Stimulated activated CD4-positive, alpha-beta T cell treated with anti-CD3 and anti-CD28 coated beads, Interleukin-15, amount 100 ng/mL, for 48 hours (primary cell): ENCODE measurements around the gene TIMM22.

Source experiments
- DNase-seq, 2 donors: peaks; one replicate each; pipeline ENCODE4 v3.0.0-alpha.2; 2020; ENCODE audit warnings: low read depth in 2 of 2

The TIMM22 gene

DNA sequence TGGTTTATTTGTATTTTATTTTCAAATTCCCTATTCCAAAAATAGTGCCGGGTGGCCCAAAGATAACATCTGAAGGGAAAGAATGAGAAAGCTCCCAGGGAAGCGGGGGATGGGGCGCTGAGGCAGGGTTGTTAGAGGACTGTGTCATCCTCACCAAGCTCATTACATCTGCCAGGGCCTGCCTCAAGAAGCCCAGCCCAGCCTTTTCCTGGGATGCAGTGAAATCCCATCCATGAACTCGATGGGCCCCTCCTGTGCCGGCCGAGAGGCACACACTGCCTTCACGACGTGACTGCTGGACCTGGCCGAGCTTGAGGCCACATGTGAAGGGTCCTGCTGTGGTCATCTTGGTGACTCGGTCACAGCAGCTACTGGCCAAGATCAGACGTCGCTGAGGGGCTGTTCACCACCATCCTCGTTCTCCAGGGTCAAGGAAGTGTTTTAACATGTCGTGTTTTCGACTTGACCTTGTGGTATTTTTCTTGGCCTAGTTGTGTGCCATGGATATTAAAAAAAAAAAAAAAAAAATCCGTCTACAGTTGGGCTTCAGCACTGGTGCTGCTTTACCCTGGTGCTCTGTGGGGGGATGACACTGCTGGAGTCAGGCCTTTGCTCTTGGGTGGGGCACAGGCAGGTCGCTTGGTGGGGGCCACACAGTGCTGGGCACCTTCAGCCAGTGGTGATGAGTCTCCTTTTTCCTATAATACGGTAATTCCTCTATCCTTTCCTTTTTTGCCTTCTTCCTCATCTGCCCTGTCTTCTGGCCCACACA, 4.9 kb downstream of the TIMM22 start:
- no peak for DNase-seq

DNA sequence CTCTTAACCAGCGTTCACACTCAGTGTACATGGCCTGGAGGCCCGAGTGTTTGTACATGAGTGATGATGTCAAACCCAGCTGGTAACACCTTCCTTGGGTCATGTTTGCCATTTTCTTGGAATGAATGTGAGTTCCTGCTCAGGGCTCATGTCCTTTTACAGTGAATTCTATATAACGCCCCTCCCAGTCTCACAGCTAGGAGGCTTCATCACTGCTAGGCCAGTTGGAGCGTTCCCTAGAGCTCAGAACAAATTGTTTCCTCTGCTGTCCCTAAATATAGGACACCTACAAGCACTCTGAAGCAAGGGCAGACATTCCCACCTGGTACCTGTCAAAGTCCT, 5.5 kb downstream of the TIMM22 start:
- no peak for DNase-seq

DNA sequence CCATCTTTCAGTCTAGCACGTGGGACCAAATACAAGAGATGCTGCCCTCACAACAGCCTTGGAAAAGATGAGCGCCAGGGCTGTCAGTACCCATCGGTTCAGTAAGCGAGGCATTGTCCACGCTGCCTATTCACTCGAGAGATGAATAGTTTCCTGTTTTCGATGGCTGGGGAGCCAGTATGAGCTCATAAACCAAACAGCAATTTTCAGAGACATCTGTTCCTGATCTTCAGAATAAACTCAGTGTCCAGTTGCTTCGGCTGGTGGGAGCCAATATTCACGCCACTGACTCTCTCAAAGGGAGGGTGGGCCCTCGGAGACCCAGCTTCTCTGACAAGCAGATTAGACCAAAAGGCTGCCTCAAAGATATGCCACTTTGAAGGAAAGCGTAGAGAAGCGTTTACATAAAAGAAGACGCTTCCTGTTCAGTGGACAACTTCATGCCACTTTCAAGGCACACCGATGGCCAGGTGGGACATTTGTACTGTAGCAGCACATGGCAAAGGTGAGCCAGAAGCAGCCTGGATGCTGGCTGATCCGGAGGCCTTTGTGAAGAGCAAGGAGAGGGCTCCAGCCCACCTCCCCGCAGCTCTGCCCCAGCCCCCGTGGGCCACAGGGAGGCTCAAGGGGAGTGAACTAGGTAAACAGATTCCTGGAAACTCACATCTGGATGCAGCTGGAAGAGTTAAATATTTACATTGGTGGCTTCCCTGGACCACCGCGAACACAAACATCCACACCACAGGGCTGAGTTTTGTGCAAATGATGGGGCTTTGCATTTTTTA, 6.0 kb downstream of the TIMM22 start:
- DNase-seq, result no peak

DNA sequence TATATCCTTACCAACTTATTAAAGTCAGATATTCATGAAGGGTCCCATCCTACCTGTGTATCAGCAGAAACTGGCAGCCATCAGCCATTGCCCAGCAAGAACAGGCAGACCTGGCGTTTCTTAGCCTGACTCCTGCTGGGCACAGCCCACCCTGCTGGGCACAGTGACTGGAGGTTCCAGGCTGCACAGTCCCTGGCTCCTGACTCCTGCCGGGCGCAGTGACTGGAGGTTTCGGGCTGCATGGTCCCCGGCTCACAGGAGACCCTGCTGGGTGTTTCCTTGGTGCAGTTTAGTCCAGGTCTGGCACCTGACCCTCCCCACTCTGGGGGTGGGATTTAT, 6.7 kb downstream of the TIMM22 start:
- DNase-seq, result no peak

DNA sequence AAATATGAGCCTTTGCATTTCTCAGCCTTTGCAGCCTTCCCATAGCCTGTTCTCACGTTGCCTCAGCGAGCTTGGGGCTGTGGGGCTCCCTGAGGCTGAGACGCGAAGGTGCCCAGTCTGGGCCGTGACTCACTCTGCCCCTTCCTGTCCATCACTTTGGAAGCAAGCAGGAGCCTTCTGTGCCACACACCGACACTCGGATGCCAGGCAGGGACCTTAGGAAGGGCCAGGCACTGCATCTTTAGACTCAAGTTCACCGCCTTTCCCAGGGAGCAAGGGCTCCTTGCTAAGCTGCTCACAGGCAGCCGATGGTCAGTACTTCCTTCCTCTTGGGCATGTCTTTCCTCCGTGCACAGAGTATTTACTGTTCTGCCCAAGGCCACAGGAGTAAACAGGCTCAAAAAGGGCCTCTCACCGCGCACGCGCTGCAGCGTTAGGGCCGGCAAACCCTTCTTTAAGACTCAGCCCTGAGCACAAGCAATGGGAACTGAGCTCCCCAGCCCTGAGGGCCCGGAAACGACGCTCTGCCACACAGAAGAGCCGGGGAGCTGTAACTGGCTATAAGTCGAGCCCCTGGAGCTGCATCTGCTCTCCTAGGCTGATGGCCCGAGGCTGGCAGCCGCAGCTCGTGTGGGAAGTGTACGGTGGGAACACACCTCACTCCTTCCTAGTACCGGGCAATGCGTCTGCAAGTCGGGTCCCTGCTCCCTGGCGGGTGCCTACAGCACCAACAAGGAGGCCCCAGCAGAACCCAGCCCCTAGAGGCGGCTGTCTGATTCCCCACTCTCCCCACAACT, 7.2 kb downstream of the TIMM22 start:
- no peak for DNase-seq

DNA sequence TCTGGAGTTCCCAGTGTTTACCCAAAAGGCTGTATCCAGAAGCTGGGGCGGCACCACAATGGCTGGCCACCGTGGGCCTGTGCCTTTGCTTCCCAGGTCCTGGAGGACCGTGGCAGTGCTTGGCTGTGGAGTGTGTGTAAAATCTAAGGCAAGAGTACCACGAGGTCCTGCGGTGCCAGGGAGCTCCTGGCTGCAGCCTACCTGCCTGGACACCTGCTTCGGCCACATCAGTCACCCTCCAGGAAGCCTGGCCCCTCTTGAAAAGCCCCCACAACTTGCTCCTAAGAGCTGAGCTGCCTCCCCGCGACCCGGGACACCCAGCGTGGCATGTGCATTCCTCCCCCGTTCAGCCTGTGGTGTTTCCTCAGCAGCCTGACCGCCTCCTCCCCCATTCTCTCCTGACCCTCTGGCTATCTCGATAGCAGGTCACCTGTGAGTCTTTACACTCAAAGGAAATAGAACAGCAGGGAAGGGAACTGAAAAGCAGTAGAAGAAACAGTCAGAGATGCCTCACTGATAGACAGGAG, 7.9 kb downstream of the TIMM22 start:
- no peak for DNase-seq

DNA sequence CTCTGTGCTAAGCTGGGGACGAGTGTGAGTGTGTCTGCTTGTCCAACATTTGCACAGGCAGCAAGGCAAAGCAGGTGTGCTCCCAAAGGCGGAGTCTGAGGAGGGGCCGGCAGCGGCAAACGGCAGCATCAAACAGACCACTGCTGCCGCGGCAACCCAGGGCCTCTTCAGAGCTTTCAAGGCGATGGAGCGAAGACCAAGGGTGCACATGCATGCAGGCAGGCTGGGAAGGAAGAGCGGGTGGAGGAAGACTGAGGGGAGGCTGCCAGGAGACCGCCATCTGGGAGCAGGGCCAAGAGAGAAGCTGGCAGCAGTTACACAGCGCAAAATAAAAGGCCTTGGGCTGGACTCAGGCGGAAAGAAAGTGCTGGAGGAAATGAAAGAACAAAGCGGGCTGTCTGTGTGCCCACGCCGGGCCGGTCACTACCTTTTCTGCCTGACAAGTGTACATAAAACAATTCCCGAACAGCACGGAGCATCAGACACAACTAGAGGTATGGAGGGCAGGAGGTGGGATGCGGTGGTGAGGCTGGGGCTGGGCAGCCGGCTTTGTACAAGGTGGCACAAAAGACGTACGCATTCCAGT, 8.5 kb downstream of the TIMM22 start:
- no peak for DNase-seq

DNA sequence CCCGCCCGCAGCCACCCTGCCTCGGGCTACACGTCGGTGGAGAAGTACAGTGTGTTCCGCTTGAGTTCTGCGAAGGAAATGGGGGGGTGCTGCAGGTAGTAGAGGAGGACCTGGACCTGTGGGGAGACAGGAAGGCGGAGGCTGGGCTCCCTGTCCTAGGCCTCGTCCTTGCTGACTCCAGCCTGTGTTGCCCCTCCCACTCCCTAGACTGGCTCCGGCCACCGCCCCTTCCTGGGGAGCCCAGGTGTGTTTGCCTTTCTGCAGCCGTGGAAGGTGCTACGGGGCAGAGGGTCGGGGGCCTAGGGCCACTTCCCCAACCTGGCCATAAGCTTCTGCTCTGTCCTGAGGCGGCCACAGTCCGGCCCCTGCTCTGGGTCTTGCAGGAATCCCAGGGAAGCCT, 9.1 kb downstream of the TIMM22 start:
- DNase-seq, result no peak

DNA sequence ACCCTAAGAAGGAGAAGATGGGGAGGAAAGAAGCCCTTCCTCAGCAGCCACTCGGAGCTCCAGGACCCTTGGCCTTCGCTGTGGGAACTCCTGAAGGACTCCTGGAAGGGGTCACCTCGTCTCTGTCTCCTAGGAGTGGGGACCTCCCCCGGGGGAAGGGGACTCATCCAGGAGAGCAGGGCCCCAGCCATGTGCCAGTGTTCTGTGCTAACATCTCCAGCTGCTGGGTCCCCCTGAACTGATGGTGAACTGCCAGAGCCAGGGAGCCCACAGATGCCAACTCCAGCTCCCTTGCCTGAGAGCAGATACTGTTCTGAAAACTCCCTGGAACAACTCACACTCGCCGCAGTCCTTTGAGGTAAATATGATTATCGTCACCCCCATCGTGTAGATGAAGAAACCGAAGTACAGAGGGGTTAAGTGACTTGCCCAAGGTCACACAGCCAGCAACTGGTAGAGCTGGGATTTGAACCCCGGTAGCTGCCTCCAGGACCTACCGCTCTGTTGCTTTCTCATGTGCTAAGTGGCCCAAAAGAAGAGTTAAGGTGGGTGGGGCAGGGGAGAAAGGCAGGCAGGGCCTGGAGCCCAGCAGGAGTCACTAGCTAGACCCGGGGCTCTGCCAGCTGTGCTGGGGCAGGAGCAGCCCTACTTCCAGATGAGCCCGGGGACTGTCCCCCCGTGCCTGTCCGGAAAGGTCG, 10.5 kb downstream of the TIMM22 start:
- DNase-seq, result no peak

DNA sequence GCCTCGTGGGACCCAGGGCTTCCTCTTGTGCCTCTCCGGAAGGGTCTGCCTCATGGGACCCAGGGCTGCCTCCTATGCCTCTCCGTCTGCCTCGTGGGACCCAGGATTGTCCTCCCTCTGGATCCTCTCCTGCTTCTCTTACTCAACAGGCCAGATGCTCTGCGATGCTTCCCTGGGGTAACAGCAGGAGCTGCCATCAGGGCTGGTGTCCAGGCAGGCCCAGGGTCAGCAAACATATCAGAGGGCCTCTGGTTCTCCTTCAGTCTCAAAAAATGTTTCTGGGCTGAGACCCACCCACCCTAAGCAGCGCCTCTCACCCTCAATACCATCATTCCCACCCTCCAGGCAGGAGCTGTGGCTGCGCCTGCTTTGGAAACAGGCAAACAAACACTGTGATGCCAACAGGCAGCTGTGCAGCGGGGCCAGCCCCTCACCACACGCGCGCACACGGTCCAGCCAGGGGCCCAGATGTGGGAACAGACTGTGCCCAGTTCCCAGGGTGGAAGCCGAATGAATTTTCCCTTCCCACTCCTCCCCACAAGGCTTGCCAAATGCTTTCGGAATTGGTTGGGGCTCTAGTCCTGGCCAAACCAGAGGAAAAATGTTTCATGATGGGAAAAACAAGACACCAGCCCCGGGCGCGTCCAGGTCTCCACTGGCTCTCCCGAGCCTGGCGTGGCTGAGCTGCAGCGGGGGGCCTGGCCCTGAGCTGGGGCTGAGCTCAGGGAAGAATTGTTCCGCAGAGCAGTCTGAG, 11.3 kb downstream of the TIMM22 start:
- DNase-seq, result no peak

DNA sequence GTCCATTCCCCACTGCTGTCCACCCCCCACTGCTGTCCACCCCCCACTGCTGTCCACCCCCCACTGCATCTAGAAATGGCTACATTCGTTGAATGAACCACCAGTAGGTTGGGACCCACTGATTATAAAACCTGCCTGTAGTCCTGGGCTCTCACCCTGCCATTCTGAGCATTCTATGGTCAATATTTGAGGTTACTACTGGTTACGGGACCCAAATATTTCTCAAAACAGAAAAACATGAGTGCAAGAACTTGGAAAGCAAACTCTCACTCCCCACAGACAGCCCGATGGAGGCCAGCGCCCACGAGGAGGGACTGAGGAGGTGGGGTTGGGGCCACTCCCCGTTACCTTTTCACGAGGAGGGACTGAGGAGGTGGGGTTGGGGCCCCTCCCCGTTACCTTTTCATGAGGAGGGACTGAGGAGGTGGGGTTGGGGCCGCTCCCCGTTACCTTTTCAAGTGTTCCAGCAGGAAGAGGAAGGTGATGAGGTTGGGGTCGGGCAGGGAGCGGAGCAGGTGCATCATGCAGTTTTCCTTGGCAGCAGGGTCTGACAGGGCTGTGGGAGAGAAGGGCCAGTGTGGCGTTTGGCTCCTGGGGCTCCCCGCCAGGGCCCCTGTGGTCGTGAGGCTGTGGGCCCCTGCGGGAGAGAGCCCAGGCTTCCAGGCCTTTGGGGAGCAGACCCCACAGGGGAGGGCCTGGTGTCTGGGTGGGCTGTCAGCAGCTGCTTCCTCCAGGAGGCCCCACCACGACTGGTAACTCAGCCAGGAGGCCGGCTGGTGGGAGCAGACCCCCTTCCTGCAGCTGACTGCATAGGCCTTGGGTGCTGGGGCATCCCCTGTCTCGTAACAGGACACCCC, 12.5 kb downstream of the TIMM22 start:
- DNase-seq, result no peak

DNA sequence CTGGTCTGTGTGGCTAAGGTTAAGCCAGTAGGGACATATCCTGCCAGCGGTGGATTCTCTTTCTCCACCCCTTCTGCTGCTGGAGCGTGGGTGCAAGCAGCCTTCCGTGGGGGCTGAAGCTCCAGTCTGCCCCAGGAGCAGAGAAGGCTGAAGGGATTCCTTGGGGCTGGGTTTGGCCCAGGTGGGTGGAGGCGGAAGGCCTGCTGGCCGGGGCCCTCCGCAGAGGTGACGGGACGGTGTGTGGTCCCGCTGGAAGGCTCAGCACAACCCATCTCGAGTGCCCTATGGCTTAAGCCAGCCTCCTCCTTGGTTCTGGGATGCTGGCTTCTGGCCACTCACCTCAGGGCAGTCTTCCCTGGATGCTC, 13.1 kb downstream of the TIMM22 start:
- no peak for DNase-seq

DNA sequence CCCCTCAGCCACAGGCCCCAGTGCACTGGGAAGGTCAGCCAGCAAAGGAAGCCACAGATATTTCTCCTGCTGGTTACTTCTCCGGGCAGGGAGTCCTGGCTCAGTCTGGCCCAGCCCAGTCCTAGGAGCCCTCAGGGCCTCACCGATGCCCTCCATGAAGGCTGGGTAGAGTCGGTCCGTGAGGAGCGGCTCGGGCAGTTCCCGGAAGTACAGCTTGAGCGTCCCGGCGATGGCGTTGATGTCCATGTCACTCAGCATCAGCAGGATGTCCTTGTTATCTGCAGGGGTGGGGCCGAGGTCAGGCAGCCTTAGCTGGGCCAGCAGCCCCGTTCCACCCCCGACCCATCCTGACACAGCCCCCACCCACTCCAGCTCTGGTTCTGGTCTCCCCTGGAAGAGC, 13.7 kb downstream of the TIMM22 start:
- DNase-seq, result no peak

DNA sequence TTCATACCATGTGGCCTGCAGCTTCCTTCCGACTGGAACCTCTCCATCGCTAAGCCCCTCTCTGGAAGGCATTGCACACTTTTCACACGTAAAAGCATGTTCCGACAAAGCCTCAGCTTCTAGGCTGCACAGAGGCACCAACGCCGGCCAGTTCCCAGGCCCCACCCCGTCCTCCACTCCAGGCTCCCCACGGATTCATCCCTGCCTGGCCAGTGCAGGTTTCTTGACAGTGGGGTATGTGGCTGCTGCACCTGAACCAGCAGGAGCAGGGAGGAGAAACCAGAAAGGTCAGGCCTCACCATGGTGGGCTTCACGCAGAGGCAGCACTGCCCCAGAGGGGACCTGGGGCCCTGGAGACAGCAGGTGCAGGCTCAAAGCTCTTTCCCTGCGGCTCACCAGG, 14.2 kb downstream of the TIMM22 start:
- no peak for DNase-seq

DNA sequence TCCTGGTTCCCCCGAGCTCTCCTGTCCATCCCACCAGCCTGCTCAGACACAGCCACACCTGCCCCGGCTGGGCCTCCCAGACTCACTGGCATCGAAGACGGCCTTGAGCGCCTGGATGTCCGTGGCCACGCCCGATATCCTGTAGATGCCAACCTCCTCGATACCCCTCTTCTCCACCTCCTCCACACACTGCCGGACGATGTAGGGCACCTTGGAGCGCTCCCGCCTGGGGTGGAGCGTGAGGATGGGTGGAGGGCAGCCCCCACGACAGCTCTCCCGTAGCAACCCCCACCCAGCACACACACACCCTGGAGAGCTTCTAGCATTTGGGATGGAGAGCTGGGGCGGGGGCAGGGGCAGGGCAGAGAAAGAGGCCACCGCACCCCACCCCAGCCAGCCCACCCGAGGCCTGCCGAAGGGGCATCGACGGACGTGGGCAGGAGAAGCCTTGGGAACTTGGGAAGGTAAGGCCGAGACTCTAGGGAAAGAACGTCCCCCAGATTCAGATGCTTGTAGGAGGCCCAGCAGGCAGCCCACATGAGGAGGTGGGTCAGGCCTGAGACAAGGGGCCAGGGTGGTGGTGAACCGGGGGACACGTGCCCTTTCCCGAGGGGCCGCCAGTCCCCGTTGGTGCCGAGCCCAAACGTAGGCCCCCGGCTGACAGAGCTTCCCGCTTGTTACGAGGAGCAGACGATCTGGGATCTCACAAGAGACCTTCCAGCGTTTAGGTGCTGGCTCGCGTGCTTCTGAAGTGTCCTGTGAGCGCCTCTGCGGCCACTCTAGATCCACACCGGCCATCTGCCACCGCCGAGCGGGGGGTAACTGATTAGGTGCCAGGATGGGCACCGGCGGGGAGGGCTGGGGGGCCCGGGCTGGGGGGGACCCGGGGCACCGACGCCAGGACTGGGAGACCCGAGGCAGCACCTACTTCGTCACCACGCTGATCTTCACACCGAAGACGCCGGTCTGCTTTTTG, 15.1 kb downstream of the TIMM22 start:
- no peak for DNase-seq

DNA sequence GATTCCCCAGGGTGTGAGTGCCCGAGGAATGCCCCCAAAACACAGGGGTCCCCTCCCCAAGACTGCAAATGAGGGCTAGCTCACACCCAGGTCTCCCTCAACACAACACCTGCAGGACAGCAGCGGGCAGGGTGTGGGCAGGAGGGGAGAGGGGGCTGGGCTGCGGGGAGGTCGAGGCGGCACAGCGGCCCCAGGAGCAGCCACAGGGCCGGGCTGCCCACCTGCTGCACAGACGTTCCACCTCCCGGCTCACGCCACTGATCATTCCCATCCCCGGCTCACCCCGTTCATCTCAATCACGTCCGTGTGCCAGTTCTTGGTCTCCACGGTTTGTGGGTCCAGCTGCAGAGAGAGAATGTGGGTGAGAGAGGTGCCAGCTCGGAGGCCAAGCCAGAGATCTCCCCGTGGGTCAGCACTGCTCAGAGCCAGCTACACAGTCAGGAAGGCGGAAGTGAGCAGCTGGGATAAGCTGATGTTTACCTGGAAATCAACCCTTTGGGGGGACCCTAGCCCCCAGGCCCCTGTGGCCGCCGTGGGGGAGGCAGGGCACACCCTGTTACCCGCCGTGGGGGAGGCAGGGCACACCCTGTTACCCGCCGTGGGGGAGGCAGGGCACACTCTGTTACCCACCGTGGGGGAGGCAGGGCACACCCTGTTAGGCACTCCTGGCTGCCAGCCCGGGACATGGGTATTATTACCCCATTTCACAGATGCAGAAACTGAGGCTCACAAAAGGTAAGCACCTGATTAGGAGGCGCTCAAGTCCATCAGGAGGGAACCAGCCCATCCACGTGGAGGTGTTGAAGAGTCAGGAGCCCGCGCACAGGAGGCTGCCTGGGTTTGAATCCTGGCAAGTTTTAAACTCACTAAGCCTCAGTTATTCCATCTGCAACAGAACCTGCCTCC, 16.1 kb downstream of the TIMM22 start:
- DNase-seq, result no peak

DNA sequence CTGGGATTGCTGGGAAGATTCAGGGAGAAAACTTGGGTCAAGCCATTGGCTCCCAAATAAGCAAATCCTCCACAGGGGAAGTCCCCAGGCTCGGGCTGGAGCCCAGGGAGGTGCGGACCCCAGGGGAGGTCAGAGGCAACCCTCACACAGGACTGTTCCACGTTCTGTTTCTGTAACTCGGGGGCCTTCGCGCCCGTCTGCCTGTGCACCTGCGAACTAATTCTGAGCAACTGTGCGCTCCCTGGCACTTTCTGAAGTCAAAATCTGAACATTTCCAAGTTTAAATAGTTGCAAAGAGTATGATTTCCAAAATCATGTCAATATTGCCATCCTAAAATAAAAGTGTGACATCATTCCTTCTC, 16.8 kb downstream of the TIMM22 start:
- no peak for DNase-seq

DNA sequence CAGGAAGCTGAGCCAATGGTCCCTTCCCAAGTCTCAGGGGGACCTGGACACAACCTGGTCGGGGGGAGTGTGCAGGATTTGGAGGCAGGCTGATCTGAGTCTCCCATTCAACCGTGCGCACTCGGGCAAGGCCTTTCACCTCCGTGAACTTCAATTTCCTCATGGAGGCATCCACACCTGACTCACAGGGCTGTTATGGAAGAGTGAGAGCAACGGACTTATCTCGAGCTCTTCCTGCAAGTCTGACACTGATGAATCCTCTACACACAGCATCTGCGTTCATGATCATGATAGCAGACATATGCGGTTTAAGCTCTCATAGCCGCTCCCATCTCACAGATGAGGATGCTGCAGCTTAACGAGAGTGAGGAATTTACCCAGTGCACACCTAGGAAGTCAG, 21.6 kb downstream of the TIMM22 start:
- no peak for DNase-seq
